ENCODE measurements around the gene CELA2B.
"Not testable (repeated sequence)": the region's sequence is repeated elsewhere in the genome, so short reads cannot be mapped to it uniquely, and the experiment has no call there.

Gene CELA2B

GRCh38 chr1:15489052-15489736 lies 13.3 kb downstream of the CELA2B start:
- Histone ChIP-seq H3K27ac (ENCODE audit: low read depth, low read length) (no peak overlapping the region), H3K9me3 (ENCODE audit: low read length) (no peaks in the 10 kb centered on the region), H3K4me3 (ENCODE audit: low read depth in 1 of 2, low read length in 2 of 2) (no peak overlapping the region), H3K27me3 (ENCODE audit: control insufficient read depth in 1 of 2, insufficient read depth in 2 of 2, low read length in 2 of 2) (no peaks in the 10 kb centered on the region), H3K9ac (ENCODE audit: low read length) (no peak overlapping the region), H3K4me1 (ENCODE audit: insufficient read depth, low read length) (no peaks in the 10 kb centered on the region), H3K36me3 (ENCODE audit: insufficient read depth, low read length) (peaks cover 4% of the 10 kb centered on the region)

DNA sequence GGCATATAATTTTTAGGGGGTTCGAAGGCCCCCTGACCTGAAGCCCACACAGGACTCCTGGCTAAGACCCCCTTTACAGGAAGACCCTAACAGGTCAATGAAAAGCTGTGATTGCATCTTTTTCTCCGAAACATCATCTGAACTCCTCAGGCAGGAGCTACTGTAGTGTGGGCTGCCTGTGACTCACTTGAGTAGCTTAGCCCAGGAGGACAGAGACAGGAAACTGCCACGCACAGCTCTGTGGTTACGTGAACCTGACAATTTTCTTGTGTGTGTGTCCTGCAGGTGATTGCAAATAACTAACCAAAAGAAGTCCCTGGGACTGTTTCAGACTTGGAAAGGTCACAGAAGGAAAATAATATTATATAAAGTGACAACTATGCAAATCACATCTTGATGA lies 15.1 kb downstream of the CELA2B start:
- not testable (repeated sequence) for H3K4me3 ChIP-seq (ENCODE audit: low read depth in 1 of 2, low read length in 2 of 2); H3K9me3 ChIP-seq (ENCODE audit: low read length); H3K4me1 ChIP-seq (ENCODE audit: insufficient read depth, low read length); H3K27me3 ChIP-seq (ENCODE audit: control insufficient read depth in 1 of 2, insufficient read depth in 2 of 2, low read length in 2 of 2); H3K9ac ChIP-seq (ENCODE audit: low read length); H3K27ac ChIP-seq (ENCODE audit: low read depth, low read length)
- peaks cover 16% of the 10 kb centered on the region for H3K36me3 ChIP-seq (ENCODE audit: insufficient read depth, low read length)

DNA sequence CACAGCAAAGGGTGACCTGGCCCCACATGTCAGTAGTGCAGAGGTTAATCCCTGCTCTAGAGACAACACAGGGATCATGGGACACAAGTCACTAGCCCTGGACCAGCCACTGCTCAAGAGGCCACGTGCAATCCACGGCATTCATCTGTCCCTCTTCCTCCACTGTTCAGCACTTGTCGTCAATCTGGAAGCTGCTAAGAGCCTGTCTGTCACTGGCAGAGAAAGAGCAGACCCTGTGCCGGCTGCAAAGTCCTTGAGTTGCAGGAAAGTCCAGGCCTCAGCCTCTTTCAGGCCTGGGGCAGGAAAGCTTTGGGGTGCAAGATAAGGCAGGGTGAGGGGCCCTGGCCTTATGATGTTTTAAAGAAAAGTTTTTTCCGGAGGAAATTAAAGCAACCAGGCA lies 16.7 kb downstream of the CELA2B start:
- Histone ChIP-seq H3K36me3 (ENCODE audit: insufficient read depth, low read length) (peaks cover 16% of the 10 kb centered on the region), H3K4me1 (ENCODE audit: insufficient read depth, low read length) (no peaks in the 10 kb centered on the region), H3K9me3 (ENCODE audit: low read length) (no peaks in the 10 kb centered on the region), H3K4me3 (ENCODE audit: low read depth in 1 of 2, low read length in 2 of 2) (no peak overlapping the region), H3K9ac (ENCODE audit: low read length) (no peak overlapping the region), H3K27ac (ENCODE audit: low read depth, low read length) (no peak overlapping the region), H3K27me3 (ENCODE audit: control insufficient read depth in 1 of 2, insufficient read depth in 2 of 2, low read length in 2 of 2) (no peaks in the 10 kb centered on the region)

DNA sequence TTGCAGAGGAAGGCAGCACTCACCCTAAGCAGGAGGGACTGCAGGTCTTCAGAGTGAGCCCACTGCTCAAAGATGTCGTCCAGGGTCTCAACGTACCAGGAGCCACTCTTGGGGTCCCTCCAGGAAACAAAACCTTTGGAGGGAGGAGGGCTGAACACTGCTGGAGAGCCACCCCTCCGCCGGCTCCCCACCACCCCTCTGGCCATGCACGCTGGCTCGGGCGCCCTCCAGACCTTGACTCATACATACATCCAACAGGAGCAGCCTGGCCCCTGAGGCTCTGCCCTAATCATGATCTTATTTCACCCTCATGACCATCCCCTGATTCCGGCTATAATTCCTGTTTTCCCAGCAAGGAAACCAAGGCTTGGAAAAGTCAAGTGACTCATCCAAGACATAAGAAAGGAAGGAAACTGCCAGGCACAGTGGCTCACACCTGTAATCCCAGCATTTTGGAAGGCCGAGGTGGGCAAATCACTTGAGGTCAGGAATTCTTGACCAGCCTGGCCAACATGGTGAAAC lies 18.0 kb downstream of the CELA2B start:
- Histone ChIP-seq H3K36me3 (ENCODE audit: insufficient read depth, low read length) (peaks cover 16% of the 10 kb centered on the region), H3K27me3 (ENCODE audit: control insufficient read depth in 1 of 2, insufficient read depth in 2 of 2, low read length in 2 of 2) (no peaks in the 10 kb centered on the region), H3K27ac (ENCODE audit: low read depth, low read length) (no peak overlapping the region), H3K4me3 (ENCODE audit: low read depth in 1 of 2, low read length in 2 of 2) (no peak overlapping the region), H3K9me3 (ENCODE audit: low read length) (no peaks in the 10 kb centered on the region), H3K9ac (ENCODE audit: low read length) (no peak overlapping the region), H3K4me1 (ENCODE audit: insufficient read depth, low read length) (no peaks in the 10 kb centered on the region)

DNA sequence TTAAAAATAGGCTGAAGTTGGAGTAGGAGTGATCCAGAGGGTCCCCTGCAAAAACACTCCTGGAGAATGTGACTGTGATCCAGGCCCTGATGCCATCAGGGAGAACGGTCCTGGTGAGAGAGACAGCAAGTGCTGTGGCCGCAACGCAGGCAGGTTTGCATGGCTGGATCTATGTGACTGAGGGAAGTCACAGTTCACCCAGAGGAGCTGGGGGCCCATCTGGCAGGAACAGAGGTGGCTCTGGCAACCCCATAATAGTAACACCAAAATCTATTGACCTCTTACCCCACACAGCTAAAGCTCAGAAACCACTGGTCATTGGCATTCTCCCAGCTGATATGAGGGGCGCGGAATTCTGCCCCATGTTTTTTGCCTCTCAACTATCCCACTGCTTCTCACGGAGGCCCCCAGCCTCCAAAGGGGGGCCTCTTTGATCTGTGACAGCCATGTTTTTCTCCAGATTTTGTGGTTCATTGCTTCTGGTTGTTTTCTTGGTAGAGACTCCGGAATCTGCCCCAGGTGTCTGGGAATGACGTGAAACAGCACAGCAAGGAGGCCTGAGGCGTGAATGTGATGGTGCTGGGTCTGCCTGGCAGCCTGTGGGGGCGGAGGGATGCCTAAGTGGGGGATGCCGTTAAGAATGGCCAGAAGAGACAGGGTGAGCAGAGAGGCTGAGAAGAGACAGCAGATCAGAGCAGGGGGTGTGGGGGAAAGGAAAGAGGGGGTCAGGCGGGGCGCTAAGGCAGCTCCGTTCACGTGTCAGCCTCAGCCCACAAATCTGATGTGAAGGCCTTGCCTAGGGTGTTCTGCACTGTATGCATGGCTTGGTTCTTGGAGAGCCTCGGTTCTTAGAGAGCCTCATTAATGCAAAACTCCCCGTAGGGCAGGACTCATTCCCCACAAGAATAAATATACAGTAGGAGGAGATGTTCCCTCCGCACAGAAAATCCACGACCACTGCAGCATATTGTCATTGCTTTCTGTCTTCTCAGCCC lies 24.6 kb downstream of the CELA2B start:
- no peaks in the 10 kb centered on the region for H3K4me1 ChIP-seq (ENCODE audit: insufficient read depth, low read length)
- no peak overlapping the region for H3K4me3 ChIP-seq (ENCODE audit: low read depth in 1 of 2, low read length in 2 of 2)
- H3K27me3 ChIP-seq (ENCODE audit: control insufficient read depth in 1 of 2, insufficient read depth in 2 of 2, low read length in 2 of 2) = no peaks in the 10 kb centered on the region
- no peak overlapping the region for H3K9ac ChIP-seq (ENCODE audit: low read length)
- H3K27ac ChIP-seq (ENCODE audit: low read depth, low read length) = no peak overlapping the region
- peaks cover 23% of the 10 kb centered on the region for H3K36me3 ChIP-seq (ENCODE audit: insufficient read depth, low read length)
- H3K9me3 ChIP-seq (ENCODE audit: low read length) = no peaks in the 10 kb centered on the region

GRCh38 chr1:15501208-15502032 lies 25.5 kb downstream of the CELA2B start:
- Histone ChIP-seq H3K9ac (ENCODE audit: low read length) (no peak overlapping the region), H3K36me3 (ENCODE audit: insufficient read depth, low read length) (peaks cover 23% of the 10 kb centered on the region), H3K4me1 (ENCODE audit: insufficient read depth, low read length) (no peaks in the 10 kb centered on the region), H3K27ac (ENCODE audit: low read depth, low read length) (no peak overlapping the region), H3K4me3 (ENCODE audit: low read depth in 1 of 2, low read length in 2 of 2) (no peak overlapping the region), H3K27me3 (ENCODE audit: control insufficient read depth in 1 of 2, insufficient read depth in 2 of 2, low read length in 2 of 2) (no peaks in the 10 kb centered on the region), H3K9me3 (ENCODE audit: low read length) (no peaks in the 10 kb centered on the region)

GRCh38 chr1:15504436-15504835 lies 28.5 kb downstream of the CELA2B start:
- Histone ChIP-seq H3K9ac (ENCODE audit: low read length) (no peak overlapping the region), H3K9me3 (ENCODE audit: low read length) (no peaks in the 10 kb centered on the region), H3K4me3 (ENCODE audit: low read depth in 1 of 2, low read length in 2 of 2) (no peak overlapping the region), H3K27ac (ENCODE audit: low read depth, low read length) (no peak overlapping the region), H3K4me1 (ENCODE audit: insufficient read depth, low read length) (no peaks in the 10 kb centered on the region), H3K27me3 (ENCODE audit: control insufficient read depth in 1 of 2, insufficient read depth in 2 of 2, low read length in 2 of 2) (no peaks in the 10 kb centered on the region), H3K36me3 (ENCODE audit: insufficient read depth, low read length) (peaks cover 23% of the 10 kb centered on the region)

DNA sequence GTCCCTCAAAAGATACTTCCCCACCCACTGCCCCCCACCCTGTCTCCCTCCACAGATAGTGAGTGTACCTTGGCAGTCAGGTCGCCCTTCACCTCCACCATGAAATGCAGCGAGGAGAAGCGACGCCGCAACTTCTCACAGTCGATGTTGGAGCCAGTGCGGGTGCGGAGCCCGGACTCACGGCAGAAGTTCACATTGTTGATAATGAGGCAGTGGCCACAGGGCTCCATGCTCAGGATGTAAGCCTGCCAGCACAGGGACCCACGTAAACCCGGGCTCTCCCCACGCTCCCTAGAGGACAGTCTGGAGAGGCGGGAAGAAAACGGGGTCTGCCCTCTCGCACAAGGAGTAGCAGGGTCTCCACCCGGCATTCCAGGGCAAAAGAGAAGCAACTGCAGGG lies 30.9 kb downstream of the CELA2B start:
- H3K4me3 ChIP-seq (ENCODE audit: low read depth in 1 of 2, low read length in 2 of 2) = no peak overlapping the region
- H3K27me3 ChIP-seq (ENCODE audit: control insufficient read depth in 1 of 2, insufficient read depth in 2 of 2, low read length in 2 of 2) = no peaks in the 10 kb centered on the region
- peaks cover 23% of the 10 kb centered on the region for H3K36me3 ChIP-seq (ENCODE audit: insufficient read depth, low read length)
- H3K4me1 ChIP-seq (ENCODE audit: insufficient read depth, low read length) = no peaks in the 10 kb centered on the region
- H3K9ac ChIP-seq (ENCODE audit: low read length) = no peak overlapping the region
- no peaks in the 10 kb centered on the region for H3K9me3 ChIP-seq (ENCODE audit: low read length)
- H3K27ac ChIP-seq (ENCODE audit: low read depth, low read length) = no peak overlapping the region

DNA sequence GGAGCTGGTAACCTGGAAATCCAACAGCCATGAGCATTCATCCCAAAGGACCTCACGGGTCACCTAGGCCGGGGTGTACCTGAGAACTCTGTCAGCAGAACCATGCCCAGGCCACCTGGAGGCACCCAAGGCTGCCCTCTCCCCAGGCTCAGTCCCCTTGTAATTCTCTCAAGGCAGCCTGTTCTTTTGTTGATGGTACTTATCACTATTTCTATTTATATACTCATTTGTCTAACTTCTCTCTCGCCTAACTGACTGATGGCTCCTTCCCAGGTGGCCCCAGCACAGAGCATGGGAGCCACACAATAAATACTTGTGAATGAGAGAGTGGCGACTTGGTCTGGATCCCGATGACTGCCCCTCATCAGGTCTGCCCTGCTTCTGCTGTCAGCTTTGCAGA lies 31.4 kb downstream of the CELA2B start:
- Histone ChIP-seq H3K27me3 (ENCODE audit: control insufficient read depth in 1 of 2, insufficient read depth in 2 of 2, low read length in 2 of 2) (no peaks in the 10 kb centered on the region), H3K9me3 (ENCODE audit: low read length) (no peaks in the 10 kb centered on the region), H3K4me1 (ENCODE audit: insufficient read depth, low read length) (no peaks in the 10 kb centered on the region), H3K27ac (ENCODE audit: low read depth, low read length) (no peak overlapping the region), H3K9ac (ENCODE audit: low read length) (no peak overlapping the region), H3K4me3 (ENCODE audit: low read depth in 1 of 2, low read length in 2 of 2) (no peak overlapping the region), H3K36me3 (ENCODE audit: insufficient read depth, low read length) (peaks cover 23% of the 10 kb centered on the region)

- H3K36me3 ChIP-seq (ENCODE audit: insufficient read depth, low read length) = peaks cover 17% of the 10 kb centered on the region
- H3K27me3 ChIP-seq (ENCODE audit: control insufficient read depth in 1 of 2, insufficient read depth in 2 of 2, low read length in 2 of 2) = no peaks in the 10 kb centered on the region
- no peak overlapping the region for H3K4me3 ChIP-seq (ENCODE audit: low read depth in 1 of 2, low read length in 2 of 2)
- no peaks in the 10 kb centered on the region for H3K9me3 ChIP-seq (ENCODE audit: low read length)
- H3K27ac ChIP-seq (ENCODE audit: low read depth, low read length) = no peak overlapping the region
- H3K4me1 ChIP-seq (ENCODE audit: insufficient read depth, low read length) = no peaks in the 10 kb centered on the region
- no peak overlapping the region for H3K9ac ChIP-seq (ENCODE audit: low read length)
Measured at GRCh38 chr1:15508700-15509487, 33.0 kb downstream of the CELA2B start.
